GM19372 (cell line): ENCODE results near the gene DMWD.
A peak's percentile ranks its signal among the peaks of the same experiment; 100 is the strongest.

Source experiments
- ATAC-seq: cut with Tn5 transposase; IDR thresholded peaks from one replicate; pipeline ENCODE4 v1.9.1; 2021; ENCODE audit warnings: mild to moderate bottlenecking, low read depth, moderate library complexity; ENCODE audit not compliant: unreplicated experiment

DMWD gene

DNA sequence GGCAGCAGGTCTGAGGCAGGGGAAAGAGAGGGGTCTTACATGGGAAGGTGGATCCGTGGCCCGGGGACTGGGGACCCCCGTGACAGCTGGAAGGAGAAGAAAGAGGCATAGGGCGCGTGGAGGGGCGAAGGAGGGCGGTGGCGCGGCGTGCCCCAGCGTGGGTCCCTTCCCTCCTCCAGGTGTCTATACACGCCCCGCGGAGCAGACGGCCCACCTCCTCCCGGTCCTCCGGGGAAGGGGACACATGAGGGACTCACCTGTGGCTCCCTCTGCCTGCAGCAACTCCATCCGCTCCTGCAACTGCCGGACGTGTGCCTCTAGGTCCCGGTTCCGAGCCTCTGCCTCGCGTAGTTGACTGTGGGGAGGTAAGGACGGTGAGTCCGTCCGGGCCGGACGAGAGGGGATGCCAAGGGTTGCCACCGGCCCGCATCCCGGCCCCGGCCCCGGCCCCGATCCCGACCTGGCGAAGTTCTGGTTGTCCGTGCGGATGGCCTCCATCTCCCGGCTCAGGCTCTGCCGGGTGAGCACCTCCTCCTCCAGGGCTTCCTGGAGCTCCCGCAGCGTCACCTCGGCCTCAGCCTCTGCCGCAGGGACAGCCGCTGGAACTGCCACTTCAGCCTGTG lies 21.2 kb downstream of the DMWD start:
- no peak for ATAC-seq

- peak; percentile 43 for ATAC-seq
Observed at GRCh38 chr19:45770192-45771101, 22.2 kb downstream of the DMWD start.

GRCh38 chr19:45769821-45770191 lies 22.8 kb downstream of the DMWD start:
- ATAC-seq: peak; percentile 8

DNA sequence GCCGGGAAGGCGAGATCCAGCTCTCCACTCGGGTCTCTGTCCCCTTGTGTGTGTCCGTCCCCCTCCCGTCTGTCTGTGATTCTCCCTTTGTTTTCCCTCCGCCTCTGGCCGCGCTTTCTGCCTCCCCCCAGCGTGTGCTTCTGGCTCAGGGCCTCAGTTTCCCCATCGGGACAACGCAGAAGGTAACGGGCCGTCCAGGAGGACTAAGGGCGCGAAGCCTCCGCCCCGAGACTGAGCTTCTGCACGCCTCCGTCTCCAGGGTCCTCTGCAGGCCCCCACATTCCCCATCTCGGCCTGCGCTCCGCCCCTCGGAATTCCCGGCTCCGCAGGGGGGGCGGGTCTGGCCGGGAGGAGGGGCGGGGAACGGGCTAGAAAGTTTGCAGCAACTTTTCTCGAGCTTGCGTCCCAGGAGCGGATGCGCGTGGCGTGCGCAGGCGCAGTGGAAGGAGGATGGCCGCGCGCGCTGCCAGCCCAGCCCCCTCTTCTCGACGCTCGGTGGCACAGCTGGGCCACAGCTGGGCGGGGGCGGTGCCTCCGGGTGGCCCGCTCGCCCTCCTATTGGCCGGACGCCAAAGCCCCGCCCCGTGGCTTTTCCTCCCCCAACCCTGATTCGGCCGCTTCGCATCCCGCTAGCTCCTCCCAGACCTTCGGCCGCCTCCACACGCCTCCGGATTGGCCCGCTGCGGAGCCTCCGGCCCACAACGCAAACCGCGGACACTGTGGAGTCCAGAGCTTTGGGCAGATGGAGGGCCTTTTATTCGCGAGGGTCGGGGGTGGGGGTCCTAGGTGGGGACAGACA lies 23.5 kb downstream of the DMWD start, which contains the start of gene SIX5:
Gene SIX5, minus strand, starts transcription at position 269 of the 799 bp plus-strand sequence. CDS start 408 bp downstream, outside the sequence.
- ATAC-seq: peak; percentile 64

DNA sequence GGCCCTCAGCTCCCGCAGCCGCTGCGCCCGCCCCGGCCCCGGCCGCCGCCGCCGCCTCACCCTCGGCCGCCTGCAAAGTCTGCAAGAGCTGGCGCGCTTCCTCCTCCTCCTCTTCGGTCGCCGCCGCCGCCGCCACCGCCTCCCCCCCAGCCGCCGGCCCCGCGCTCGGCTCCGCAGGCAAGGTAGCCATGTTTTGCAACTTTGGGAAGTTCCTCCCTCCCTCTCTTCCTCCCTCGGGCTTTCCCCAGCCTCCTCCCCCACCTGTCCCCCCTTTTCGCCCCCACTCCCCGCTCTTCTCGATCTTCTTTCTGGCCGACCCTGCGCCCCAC lies 24.0 kb downstream of the DMWD start:
- ATAC-seq: no peak

DNA sequence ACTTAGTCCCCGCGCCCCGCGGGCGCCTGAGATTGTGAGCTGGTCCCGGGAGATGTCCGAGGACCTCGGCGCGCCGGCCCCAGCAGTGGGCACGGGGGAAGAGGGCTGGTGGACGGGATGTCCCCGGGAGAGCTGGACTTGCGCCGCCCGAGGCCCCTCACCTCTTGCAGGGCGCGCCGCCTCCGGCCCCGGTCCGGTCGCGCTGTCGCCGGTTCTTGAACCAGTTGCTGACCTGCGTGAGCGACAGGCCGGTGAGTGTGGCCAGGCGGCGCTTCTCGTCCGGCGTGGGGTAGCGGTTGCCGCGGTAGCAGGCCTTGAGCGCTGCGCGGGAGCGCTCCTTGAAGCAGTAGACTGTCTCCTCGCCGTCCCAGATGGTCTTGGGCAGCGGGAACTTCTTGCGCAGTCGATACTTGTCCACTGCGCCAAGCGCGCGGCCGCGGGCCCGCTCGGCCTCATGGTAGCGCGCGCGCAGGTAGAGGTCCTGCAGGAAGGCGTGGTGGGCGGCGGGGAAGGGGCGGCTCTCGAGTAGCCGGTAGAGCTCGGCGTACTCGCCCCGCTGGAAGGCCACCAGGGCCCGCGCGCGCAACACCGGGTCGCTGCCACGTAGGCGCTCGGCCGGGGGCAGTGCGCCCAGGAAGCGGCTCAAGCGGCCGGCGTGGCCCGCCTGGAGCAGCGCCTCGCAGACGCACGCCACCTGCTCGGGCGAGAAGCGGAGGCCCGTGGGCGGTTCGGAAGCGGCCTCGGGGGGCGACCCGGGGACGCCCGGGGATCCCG lies 24.6 kb downstream of the DMWD start:
- no peak for ATAC-seq

DNA sequence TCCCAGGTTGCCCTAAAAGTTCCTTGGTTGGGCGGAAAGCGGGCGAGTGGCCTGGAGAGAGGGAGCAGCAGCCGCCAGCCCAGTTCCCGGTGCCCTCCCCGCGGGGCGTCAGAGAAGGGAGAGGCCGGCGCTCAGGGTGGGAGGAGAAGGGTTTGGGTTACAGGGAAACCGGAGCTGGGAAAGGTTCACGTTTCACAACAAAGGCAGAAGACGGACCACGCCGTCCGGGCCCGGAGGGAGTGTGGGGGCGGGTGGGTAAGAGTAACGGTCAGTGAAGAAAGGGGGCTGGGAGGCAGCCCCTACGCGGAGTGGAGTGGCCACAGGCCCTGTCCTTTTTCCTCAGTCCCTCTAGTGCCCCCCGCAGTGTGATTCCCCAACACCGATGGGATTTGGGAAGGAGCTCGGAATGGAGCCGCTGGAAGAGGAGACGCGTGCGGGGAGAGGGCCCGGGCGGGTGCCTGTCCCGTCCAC lies 25.2 kb downstream of the DMWD start:
- no peak for ATAC-seq

- ATAC-seq: no peak
Observed at GRCh38 chr19:45766869-45767346, 25.7 kb downstream of the DMWD start.

GRCh38 chr19:45766296-45766868 lies 26.3 kb downstream of the DMWD start:
- no peak for ATAC-seq

DNA sequence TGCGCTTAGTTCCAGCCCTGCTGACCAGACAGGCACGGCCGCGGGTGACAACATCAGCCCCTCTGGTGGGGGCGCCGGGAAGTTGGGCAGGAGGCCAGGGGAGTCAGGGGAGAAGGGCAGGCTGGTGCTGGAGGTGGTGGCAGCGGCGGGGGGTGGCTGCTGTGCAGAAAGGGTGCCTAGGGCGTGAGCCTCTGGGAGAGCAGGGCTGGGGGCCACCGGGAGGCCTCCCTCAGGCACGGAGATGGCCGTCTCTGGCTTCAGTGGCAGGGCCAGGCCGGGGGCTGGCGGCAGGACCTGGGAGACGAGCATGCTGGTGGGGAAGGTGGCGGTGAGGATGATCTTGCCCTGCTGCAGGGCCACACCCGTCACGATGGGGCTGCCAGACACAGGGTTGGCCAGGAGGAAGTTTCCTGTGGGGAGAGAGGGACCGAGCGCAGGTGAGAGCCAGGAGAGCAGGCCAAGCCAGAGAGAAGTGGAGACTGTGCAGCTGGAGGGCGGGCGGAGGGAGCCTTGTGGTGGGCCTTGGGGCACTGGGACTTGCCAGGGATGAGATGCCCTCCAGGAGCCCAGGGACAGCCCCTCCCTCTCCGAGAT lies 26.8 kb downstream of the DMWD start:
- ATAC-seq: no peak

GRCh38 chr19:45764945-45765701 lies 27.5 kb downstream of the DMWD start:
- ATAC-seq: no peak

DNA sequence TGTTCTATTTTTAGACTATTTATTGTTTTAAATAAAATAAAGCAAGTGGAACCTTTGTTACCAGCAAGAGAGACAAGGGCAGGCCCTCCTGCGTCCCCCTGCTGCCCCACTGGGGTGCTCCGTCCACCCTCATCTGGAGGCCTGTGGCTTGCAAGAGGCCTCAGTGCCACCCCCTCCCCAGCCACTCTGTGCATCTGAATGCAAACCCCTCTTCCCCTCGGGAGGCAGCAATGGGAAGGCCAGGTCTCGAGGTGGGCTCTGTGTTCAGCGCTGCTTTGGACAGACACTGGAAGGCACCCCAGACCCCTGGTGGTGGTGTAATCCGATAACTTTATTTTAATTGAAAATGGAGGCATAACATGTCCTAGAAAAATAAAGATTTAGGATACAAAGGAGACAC lies 28.2 kb downstream of the DMWD start:
- ATAC-seq: no peak

DNA sequence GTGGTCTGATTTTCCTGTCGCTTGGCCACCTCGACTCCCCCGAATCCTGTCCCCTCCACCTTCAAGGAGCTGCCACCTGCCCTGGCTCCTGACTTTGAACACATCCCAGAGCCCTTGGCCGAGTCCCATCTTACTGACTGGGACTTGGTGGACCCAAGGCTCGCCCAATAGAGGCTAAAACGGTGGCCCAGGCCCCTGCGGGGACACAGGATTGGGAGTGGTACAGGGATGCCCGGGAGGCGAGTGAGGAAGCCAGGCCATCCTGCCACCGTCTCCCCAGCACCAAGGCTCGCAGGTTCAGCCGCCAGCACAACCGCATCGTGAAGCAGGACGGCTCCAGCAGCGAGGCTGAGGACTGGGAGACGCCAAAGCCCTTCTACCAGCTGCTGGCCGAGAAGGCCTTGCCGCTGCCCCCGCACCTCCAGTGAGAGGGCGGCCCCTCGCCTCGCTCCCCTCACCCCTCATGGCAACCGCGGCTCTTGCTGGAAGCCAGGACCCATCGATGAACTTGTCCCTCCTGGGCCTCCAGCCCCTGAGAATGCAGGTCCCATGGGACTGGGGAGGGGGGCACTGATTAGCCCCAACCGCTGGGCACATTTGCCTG lies 28.9 kb downstream of the DMWD start:
- ATAC-seq: no peak

- ATAC-seq: no peak
Observed at GRCh38 chr19:45762870-45763631, 29.6 kb downstream of the DMWD start.

DNA sequence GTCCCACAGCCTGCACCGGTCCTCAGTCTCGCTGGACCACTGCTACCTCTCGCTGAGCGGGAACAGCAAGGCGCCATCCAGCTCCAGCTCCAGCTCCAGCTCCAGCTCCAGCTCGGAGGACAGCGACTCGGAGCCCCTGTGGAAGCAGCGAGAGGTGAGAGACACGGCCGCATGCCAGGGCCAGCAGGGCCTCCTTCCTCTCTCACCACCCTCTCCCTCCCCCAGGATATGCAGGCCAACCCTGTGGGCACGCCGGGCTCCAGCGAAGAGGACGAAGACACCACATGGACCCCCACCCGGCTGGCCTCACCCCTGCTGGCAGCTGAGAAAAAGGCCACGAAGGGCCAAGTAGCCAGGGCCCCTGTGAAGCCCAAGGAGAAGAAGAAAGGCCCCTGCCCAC lies 30.9 kb downstream of the DMWD start:
- no peak for ATAC-seq

- no peak for ATAC-seq
Observed at GRCh38 chr19:45758921-45759320, 33.7 kb downstream of the DMWD start.

DNA sequence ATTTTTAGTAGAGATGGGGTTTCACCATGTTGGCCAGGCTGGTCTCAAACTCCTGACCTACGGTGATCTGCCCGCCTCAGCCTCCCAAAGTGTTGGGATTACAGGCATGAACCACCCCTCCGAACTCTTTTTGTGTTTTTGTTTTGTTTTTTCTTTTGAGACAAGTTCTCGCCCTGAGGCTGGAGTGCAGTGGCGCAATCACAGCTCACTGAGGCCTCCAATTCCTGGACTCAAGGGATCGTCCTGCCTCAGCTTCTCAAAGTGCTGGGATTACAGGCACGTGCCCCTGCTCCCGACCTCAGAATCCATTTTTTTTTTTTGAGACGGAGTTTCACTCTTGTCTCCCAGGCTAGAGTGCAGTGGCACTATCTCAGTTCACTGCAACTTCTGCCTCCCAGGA lies 35.0 kb downstream of the DMWD start:
- ATAC-seq: no peak

DNA sequence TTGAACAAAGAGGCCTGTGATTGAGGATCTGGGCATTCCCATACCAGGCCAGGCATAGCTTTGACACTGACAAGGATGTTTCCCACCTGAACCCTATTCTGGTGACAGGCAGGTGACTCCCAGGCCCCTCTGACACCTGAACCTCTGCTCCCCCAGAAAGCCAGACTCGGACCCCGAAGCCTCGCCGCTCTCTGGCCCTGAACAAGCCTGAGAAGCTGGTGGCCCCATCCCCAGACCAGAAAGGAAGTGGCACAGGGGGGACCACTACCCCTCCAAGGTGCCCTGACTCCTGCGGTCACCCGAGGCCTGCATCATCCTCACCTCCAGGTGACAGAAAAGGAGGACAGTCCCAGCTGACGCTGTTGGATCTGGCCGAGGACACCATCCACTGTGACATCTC lies 38.3 kb downstream of the DMWD start:
- no peak for ATAC-seq
